NCI-H345 treated with DMSO at 0.1 percent for 48 hours (cell line): ENCODE data around the gene UGT1A4.

Experiments used
- DNase-seq: peaks from one replicate; lab custom pipeline; 2025; ENCODE audit not compliant: unreplicated experiment; lab: John Stamatoyannopoulos, UW

Gene UGT1A4

GRCh38 chr2:233780771-233781170, 62.2 kb downstream of the UGT1A4 start:
- no peak for DNase-seq

- no peak for DNase-seq
Measured at GRCh38 chr2:233789554-233789953, 71.0 kb downstream of the UGT1A4 start.

- no peak for DNase-seq
Measured at GRCh38 chr2:233791151-233791882, 72.8 kb downstream of the UGT1A4 start.

- no peak for DNase-seq
Measured at GRCh38 chr2:233791883-233792329, 73.4 kb downstream of the UGT1A4 start.

- DNase-seq = no peak
Measured at GRCh38 chr2:233792720-233793119, 74.2 kb downstream of the UGT1A4 start.

GRCh38 chr2:233793465-233794127, 75.1 kb downstream of the UGT1A4 start:
- no peak for DNase-seq

- no peak for DNase-seq
Measured at GRCh38 chr2:233794128-233794658, 75.7 kb downstream of the UGT1A4 start.

GRCh38 chr2:233795735-233796171, 77.2 kb downstream of the UGT1A4 start:
- DNase-seq = no peak

GRCh38 chr2:233796254-233796653, 77.7 kb downstream of the UGT1A4 start:
- no peak for DNase-seq

- no peak for DNase-seq
Measured at GRCh38 chr2:233798335-233799086, 80.0 kb downstream of the UGT1A4 start.

- no peak for DNase-seq
Measured at GRCh38 chr2:233799087-233799665, 80.6 kb downstream of the UGT1A4 start.

GRCh38 chr2:233799716-233800115, 81.2 kb downstream of the UGT1A4 start:
- DNase-seq = no peak

- DNase-seq = no peak
Measured at GRCh38 chr2:233800208-233800607, 81.7 kb downstream of the UGT1A4 start.

- DNase-seq = no peak
Measured at GRCh38 chr2:233801357-233802131, 83.0 kb downstream of the UGT1A4 start.

GRCh38 chr2:233802132-233802815, 83.7 kb downstream of the UGT1A4 start:
- DNase-seq = no peak

- DNase-seq = no peak
Measured at GRCh38 chr2:233803292-233803911, 84.9 kb downstream of the UGT1A4 start.

- no peak for DNase-seq
Measured at GRCh38 chr2:233803994-233804393, 85.5 kb downstream of the UGT1A4 start.

- DNase-seq = no peak
Measured at GRCh38 chr2:233807215-233807865, 88.8 kb downstream of the UGT1A4 start.
